T-helper 9 cell (primary cell): ENCODE results near the gene DAAM2.

ENCODE experiments used
- DNase-seq: peaks from one replicate; pipeline ENCODE4 v3.0.0-alpha.2; 2020

The DAAM2 gene

GRCh38 chr6:39849764-39850163 lies 57.6 kb downstream of the DAAM2 start:
- DNase-seq: no peak

- no peak for DNase-seq
Observed at GRCh38 chr6:39850736-39851297, 58.6 kb downstream of the DAAM2 start.

- no peak for DNase-seq
Observed at GRCh38 chr6:39851331-39851730, 59.2 kb downstream of the DAAM2 start.

GRCh38 chr6:39852324-39852723 lies 60.1 kb downstream of the DAAM2 start:
- no peak for DNase-seq

- no peak for DNase-seq
Observed at GRCh38 chr6:39853604-39854003, 61.4 kb downstream of the DAAM2 start.

GRCh38 chr6:39855356-39855995 lies 63.3 kb downstream of the DAAM2 start:
- DNase-seq: no peak

- no peak for DNase-seq
Observed at GRCh38 chr6:39859025-39859424, 66.8 kb downstream of the DAAM2 start.

GRCh38 chr6:39861663-39862062 lies 69.5 kb downstream of the DAAM2 start:
- no peak for DNase-seq

- peak; percentile 38 for DNase-seq
Observed at GRCh38 chr6:39865011-39865888, 73.1 kb downstream of the DAAM2 start.

GRCh38 chr6:39867592-39867991 lies 75.4 kb downstream of the DAAM2 start:
- DNase-seq: no peak

- no peak for DNase-seq
Observed at GRCh38 chr6:39870950-39871349, 78.8 kb downstream of the DAAM2 start.

- DNase-seq: no peak
Observed at GRCh38 chr6:39873439-39873838, 81.3 kb downstream of the DAAM2 start.

- no peak for DNase-seq
Observed at GRCh38 chr6:39876111-39876510, 83.9 kb downstream of the DAAM2 start.

- DNase-seq: no peak
Observed at GRCh38 chr6:39876826-39877225, 84.7 kb downstream of the DAAM2 start.

GRCh38 chr6:39879535-39879934 lies 87.4 kb downstream of the DAAM2 start:
- no peak for DNase-seq

GRCh38 chr6:39880594-39880993 lies 88.4 kb downstream of the DAAM2 start:
- DNase-seq: no peak

GRCh38 chr6:39881851-39882530 lies 89.8 kb downstream of the DAAM2 start:
- DNase-seq: no peak

- DNase-seq: no peak
Observed at GRCh38 chr6:39882531-39882899, 90.3 kb downstream of the DAAM2 start.

GRCh38 chr6:39884696-39885095 lies 92.5 kb downstream of the DAAM2 start:
- DNase-seq: no peak

GRCh38 chr6:39885691-39886090 lies 93.5 kb downstream of the DAAM2 start:
- no peak for DNase-seq

- DNase-seq: no peak
Observed at GRCh38 chr6:39886871-39887270, 94.7 kb downstream of the DAAM2 start.

GRCh38 chr6:39887692-39888450 lies 95.7 kb downstream of the DAAM2 start:
- no peak for DNase-seq

- DNase-seq: no peak
Observed at GRCh38 chr6:39889229-39889628, 97.1 kb downstream of the DAAM2 start.
